DMS53 (cell line): ENCODE measurements around the gene FANCC.

Experiments used
- DNase-seq: peaks from one replicate; lab custom pipeline; 2025; lab: John Stamatoyannopoulos, UW

FANCC gene

DNA sequence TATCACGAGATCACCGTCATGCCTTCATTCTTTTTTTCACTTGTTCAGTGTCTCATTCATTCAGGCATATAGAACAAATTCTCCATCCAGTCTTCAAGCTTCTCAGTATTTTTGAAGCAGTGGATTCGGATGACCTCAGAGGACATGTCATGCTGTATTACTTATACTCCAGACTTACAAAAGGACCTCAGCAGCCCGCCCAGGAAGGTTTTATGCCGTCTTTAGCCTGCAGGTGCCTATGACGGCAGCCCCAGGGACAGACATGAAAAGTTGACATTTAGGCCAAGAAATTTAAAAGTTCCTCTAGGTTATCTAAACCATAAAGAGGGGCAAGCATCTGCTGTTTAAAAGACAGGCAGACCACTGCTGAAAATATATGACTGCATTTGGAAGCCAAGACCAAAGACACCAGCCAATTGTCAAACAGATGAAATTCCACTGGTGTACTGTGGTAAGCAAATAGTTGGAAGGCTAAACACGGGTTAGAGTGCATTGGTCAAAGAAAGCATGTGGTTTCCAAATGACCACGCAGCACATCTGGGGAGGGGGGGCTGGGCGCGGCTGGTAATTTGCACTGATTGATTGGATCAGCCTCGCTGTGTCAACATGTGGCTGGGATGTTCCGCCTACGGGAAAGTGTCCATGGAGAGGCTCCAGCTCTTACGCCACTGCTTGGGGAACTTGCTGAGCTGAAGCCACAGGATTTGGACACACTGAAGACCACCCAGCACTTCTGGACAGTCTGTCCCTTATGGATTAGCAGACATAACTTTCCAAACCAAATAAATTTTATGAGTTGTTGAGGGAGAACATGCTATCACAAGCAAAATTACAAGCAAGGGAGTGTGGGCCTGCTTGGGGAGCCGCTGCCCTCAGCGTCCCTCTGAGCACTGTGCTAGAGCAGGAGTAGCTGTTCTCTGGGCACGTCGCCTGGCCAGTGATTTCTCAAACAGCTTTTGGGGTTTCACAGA is 173.6 kb downstream of the FANCC start:
- DNase-seq, result no peak

GRCh38 chr9:95142728-95143127 is 174.8 kb downstream of the FANCC start:
- DNase-seq, result no peak

GRCh38 chr9:95142315-95142714 is 175.2 kb downstream of the FANCC start:
- no peak for DNase-seq

DNA sequence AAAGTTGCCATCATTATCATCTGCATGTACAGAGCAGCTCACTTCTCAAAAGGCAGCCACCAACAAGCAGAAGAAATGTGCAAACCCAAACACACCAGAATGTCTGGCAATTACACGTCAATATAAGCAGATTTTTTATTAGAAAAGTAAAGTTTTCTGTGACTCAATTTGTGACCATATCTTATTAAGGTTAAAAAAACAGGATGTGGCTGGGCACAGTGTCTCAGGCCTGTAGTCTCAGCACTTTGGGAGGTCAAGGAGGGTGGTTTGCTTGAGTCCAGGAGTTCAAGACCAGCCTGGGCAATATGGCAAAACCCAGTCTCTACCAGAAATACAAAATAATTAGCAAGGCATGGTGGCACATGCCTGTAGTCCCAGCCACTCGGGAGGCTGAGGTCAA is 176.7 kb downstream of the FANCC start:
- DNase-seq, result no peak

- no peak for DNase-seq
Measured at GRCh38 chr9:95139126-95139525, 178.4 kb downstream of the FANCC start.

DNA sequence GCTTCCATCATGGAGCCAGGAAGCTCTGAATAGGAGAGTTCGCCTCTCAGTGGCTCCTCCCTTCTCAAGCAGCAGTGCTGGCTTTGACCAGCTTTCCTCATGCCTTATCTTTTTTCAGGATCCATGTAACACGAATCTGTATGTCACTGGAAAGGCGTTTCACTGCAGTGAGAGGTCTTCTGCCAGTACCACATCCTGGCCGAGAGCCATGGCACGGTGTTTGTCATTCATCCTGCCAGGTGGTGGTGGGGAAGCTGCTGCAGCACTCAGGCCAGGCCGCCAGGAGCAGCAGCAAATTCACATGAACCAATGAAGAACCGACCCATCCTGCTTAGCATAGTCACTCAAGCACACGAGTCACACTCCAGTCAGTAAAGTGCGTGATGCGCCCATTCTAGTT is 179.0 kb downstream of the FANCC start:
- DNase-seq, result peak; percentile 41

- DNase-seq, result no peak
Measured at GRCh38 chr9:95137587-95138145, 179.8 kb downstream of the FANCC start.

DNA sequence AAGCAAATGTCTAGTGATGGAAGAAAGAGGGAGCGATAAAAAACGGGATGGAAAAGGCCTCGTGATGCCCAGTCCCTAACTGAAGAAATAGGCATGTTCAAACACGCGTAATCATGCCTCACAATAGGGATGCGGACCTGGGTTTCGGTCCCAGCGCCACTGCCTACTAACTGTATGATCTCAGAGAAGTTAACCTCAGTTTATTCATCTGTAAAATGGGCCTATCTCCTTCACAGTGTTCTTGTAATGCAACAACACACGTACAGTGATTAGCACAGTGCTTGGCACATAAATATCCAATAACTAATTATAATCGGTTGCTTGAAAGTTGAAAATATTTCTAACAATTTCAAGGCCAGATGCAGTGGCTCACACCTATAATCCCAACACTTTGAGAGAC is 181.8 kb downstream of the FANCC start:
- no peak for DNase-seq

GRCh38 chr9:95134457-95134881 is 183.0 kb downstream of the FANCC start:
- no peak for DNase-seq

DNA sequence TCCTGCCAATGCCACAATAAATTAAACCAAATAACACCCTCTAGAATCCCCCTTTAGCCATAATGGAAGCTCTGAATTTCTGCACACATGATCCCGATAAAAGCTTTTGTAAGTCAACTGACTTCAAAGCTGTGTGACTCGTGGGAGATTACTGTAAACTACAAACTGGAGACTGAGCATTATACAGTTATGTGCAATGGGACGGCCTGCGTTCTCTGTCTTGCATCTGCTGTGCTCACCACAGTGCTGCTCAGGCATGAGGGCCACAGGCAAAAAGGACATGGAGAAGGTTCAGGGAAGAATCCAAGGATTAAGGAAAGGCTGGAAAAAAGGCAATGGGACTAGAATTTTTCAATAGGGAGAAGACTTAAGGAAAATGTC is 184.2 kb downstream of the FANCC start:
- DNase-seq, result no peak

- DNase-seq, result no peak
Measured at GRCh38 chr9:95132366-95133324, 184.9 kb downstream of the FANCC start.

DNA sequence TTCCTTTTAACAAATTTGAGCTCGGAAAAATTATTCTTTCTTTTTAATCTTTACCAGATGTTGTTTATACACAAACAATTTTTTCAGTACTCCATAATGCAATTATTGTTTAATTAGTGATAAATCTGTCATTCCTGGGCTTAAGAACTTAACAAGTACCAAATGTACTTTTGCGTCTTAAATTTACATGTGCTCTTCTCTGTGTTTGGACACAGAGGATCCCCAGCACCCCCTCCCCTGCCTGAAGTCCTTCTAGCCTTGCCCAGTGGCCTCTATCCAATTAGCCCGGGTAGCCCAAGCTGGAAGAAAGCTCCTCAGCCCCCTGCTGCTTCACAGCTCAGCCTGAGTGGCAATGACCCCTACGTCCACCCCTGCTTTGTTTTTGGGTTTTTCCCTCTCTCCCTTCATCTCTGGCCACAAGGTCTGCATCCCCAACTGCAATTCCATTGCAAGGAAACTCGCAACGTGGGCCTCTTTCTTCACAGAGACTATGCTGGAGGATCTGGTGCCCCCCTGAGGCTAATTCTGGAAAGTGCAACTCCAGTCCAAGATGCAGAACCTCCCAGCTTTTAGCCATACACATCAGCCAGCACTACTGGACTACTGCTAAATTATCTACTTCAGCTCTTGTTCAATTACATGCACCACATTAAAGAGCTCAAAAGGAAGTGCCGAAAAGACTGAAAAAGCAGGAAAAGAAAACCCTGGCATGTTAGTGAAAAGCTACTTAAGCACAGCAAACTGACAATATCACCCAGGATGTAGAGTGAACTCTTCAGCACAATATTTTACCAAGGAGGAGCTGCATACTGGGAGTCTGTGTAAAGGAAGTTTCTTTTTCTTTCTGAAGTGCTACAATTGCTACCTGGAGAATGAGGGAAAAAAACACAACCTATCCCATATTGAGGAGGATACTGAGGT is 186.2 kb downstream of the FANCC start:
- DNase-seq, result peak; percentile 72

DNA sequence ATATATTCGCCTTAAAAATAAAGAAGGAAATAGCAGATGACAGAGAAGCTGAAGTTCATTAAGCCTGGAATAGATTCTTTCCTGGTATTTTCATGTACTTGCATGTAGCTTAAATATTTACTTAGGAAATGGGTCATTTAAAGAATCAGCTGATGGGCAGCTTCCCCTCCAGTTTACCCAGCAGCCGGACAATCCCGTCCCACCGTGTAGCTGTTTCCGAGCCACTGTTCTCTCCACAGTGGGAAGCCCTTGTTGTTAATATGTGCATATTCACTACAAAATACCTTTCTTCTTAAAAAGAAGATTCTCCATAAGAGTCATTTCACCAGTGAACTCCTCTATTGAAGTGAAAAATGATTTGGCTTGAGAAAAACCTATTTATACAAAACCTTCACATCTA is 187.0 kb downstream of the FANCC start:
- peak; percentile 31 for DNase-seq

DNA sequence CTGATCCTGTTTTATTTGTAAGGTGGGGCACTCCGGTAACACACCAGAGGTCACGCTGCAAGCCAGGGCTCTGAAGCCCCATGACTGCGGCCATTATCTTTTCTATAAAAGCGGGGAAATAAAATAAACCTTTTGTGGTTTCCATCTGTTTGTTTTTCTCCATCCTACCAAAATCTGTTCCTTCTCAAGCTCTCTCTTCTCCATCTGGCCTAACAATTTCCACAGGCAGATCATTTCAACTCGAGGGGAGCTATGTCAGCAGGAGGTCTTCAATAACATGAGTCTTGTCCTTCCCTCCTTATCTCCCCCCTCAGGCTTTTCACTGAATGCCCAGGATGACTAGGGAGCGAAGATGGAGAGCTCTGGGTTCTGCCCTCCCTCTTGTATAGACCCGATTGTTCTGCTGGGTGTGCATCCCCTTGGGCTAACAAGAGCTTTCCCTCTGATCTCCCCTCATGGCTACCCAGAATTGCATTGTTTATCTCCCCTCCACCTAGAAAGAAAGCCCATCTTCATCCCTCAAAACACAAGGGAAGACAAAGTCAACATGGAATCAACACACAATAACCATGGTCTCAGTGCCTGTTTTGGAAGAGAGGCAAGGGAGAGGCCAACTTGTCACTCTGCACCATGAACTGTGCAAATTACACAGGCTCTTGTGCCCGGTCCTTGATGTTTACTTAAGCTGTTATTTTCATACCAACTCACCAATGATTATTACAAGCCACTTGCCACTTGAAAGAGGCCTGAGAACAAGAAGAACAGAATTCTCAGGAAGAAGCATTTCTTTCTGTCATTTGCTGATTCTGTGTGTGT is 187.8 kb downstream of the FANCC start:
- peak; percentile 47 for DNase-seq

GRCh38 chr9:95128177-95128524 is 189.4 kb downstream of the FANCC start:
- DNase-seq, result no peak

GRCh38 chr9:95127249-95128176 is 190.0 kb downstream of the FANCC start:
- peak; percentile 90 for DNase-seq

GRCh38 chr9:95126739-95127138 is 190.8 kb downstream of the FANCC start:
- DNase-seq, result no peak

GRCh38 chr9:95125652-95126051 is 191.9 kb downstream of the FANCC start:
- DNase-seq, result no peak
